K562 (cell line): ENCODE results near the gene ACTN1. TPM values are rescaled to one million over a fixed set of nuclear protein-coding genes. Genes with fewer than 3 reads are reported as not detected.

Experiments
- ATAC-seq: fragments of 200-7000 bp; cut with Tn5 transposase; 3 replicates; pipeline ENCODE4 v1.9.1; 2020; ENCODE audit warnings: moderate library complexity
- BruUV-seq: library from RNA; stranded (reverse); fragments of 400-500 nt; replicated peaks from 2 replicates; lab custom pipeline; 2021; lab: Mats Ljungman, UMichigan
- CTCF ChIA-PET: fragments of 300-600 bp; formaldehyde crosslinking; extraction: SDS; loops from one replicate; lab custom pipeline; 2021; ENCODE audit warnings: low intra/inter-chr PET ratio; lab: Yijun Ruan, JAX
- POLR2A ChIA-PET: fragments of 300-600, 350-650 bp; sonication (Branson Sonifier 250); formaldehyde crosslinking; extraction: SDS; loops from one replicate; lab custom pipeline; 2021; ENCODE audit warnings: antibody characterized with exemption, inconsistent platforms; lab: Yijun Ruan, JAX
- DNase-seq, 4 experiments: peaks; one replicate each; pipeline versions ENCODE4 v3.0.0 to v3.0.0-alpha.2; 2011 to 2018; ENCODE audit warnings: low spot score in 3 of 4, mixed read lengths in 3 of 4; ENCODE audit errors: extremely low read depth in 1 of 4
- FAIRE-seq: peaks from 2 replicates; lab custom pipeline; 2011; peaks lifted over from hg19 to GRCh38; lab: Jason Lieb, UNC
- H2AFZ ChIP-seq: 2 replicates; pipeline ENCODE4 v1.6.0; 2011; ENCODE audit warnings: low read depth, low read length, control low read depth, inconsistent platforms
- H3K27ac ChIP-seq: fragments of 200-600 bp; 3 replicates; pipeline ENCODE4 v1.8.0; 2011; ENCODE audit warnings: low read depth, mild to moderate bottlenecking, control low read depth, inconsistent platforms, low read length, moderate library complexity, mixed read lengths; ENCODE audit errors: extremely low read depth
- H3K27me3 ChIP-seq, 2 experiments: fragments of 300-600 bp in 1 of 2; 2 replicates in 1 of 2; 3 replicates in 1 of 2; pipeline versions ENCODE4 v1.6.0 to v1.8.0; 2011; ENCODE audit warnings: inconsistent platforms in 2 of 2, low read length in 2 of 2, mild to moderate bottlenecking in 1 of 2, mixed read lengths in 1 of 2, moderate library complexity in 1 of 2; ENCODE audit not compliant: control insufficient read depth in 2 of 2, insufficient read depth in 2 of 2
- H3K36me3 ChIP-seq: fragments of 300-600 bp; 3 replicates; pipeline ENCODE4 v1.8.0; 2011; ENCODE audit warnings: mild to moderate bottlenecking, low read length, inconsistent platforms; ENCODE audit not compliant: control insufficient read depth, insufficient read depth
- H3K4me1 ChIP-seq, 2 experiments: fragments of 200-600 bp in 1 of 2; replicated peaks in 1 of 2; 2 replicates in 1 of 2; 3 replicates in 1 of 2; pipeline versions ENCODE4 v1.5.1 to v1.8.0; 2011; ENCODE audit warnings: inconsistent platforms in 2 of 2, low read length in 2 of 2, mild to moderate bottlenecking in 1 of 2, mixed read lengths in 1 of 2, moderate library complexity in 1 of 2; ENCODE audit not compliant: control insufficient read depth in 2 of 2, insufficient read depth in 2 of 2
- H3K4me2 ChIP-seq: 2 replicates; pipeline ENCODE4 v1.6.1; 2011; ENCODE audit warnings: low read length, control low read depth, inconsistent platforms, mixed read lengths; ENCODE audit not compliant: insufficient read depth
- H3K4me3 ChIP-seq: fragments of 200-600 bp; sonication (generic), shearing (Covaris generic); 2 replicates; pipeline ENCODE4 v1.5.1; 2016; ENCODE audit warnings: control low read depth, inconsistent platforms
- H3K79me2 ChIP-seq: fragments of 200-600 bp; 3 replicates; pipeline ENCODE4 v1.8.0; 2011; ENCODE audit warnings: low read length, inconsistent platforms; ENCODE audit not compliant: control insufficient read depth, insufficient read depth
- H3K9ac ChIP-seq, 2 experiments: 2 replicates each; pipeline versions ENCODE4 v1.6.0 to v1.6.1; 2011; ENCODE audit warnings: low read depth in 2 of 2, low read length in 2 of 2, control low read depth in 1 of 2, inconsistent platforms in 1 of 2, mild to moderate bottlenecking in 1 of 2, mixed read lengths in 1 of 2; ENCODE audit not compliant: insufficient read depth in 1 of 2
- H3K9me1 ChIP-seq: one replicate; pipeline ENCODE4 v1.6.0; 2011; ENCODE audit warnings: inconsistent platforms, mild to moderate bottlenecking, low read length, moderate library complexity; ENCODE audit not compliant: control insufficient read depth, insufficient read depth
- H3K9me3 ChIP-seq: replicated peaks from 2 replicates; pipeline ENCODE4 v1.5.1; 2011; ENCODE audit warnings: low read depth, low read length, inconsistent platforms; ENCODE audit not compliant: control insufficient read depth, insufficient read depth
- H4K20me1 ChIP-seq: replicated peaks from 2 replicates; pipeline ENCODE4 v1.6.1; 2011; ENCODE audit warnings: low read length, inconsistent platforms, mixed read lengths; ENCODE audit not compliant: control insufficient read depth, insufficient read depth
- CHAMP1 ChIP-seq: fragments of 450-650 bp; IDR thresholded peaks from 2 replicates; pipeline ENCODE4 v1.6.1; 2016; ENCODE audit warnings: mild to moderate bottlenecking
- FOS ChIP-seq: IDR thresholded peaks from 3 replicates; pipeline ENCODE4 v1.6.1; 2011; ENCODE audit not compliant: insufficient read length; ENCODE audit errors: extremely low read depth
- FOXP1 ChIP-seq: sonication (generic); formaldehyde crosslinking; IDR thresholded peaks from 2 replicates; pipeline ENCODE4 v1.8.0; 2022; ENCODE audit warnings: mild to moderate bottlenecking, missing genetic modification reagents
- FOXP4 ChIP-seq: sonication (generic); formaldehyde crosslinking; IDR thresholded peaks from 2 replicates; pipeline ENCODE4 v1.8.0; 2022; ENCODE audit warnings: mild to moderate bottlenecking, missing genetic modification reagents, borderline replicate concordance
- GABPB2 ChIP-seq: fragments of 250-450 bp; sonication (Bioruptor Pico); conservative IDR thresholded peaks from 2 replicates; pipeline ENCODE4 v1.5.1; 2021; ENCODE audit warnings: mild to moderate bottlenecking
- HSF4 ChIP-seq: fragments of 250-450 bp; sonication (Bioruptor Pico); IDR thresholded peaks from 2 replicates; pipeline ENCODE4 v2.1.2; 2022; ENCODE audit warnings: mild to moderate bottlenecking, moderate library complexity, borderline replicate concordance
- MEF2D ChIP-seq: conservative IDR thresholded peaks from 2 replicates; pipeline ENCODE4 v1.6.1; 2016; ENCODE audit warnings: low read depth, missing genetic modification characterization, missing compliant biosample characterization
- NUFIP1 ChIP-seq: fragments of 450-650 bp; IDR thresholded peaks from 2 replicates; pipeline ENCODE4 v1.6.1; 2018; ENCODE audit not compliant: partially characterized antibody
- POLR2AphosphoS2 ChIP-seq: IDR thresholded peaks from 2 replicates; pipeline ENCODE4 v1.6.1; 2012; ENCODE audit warnings: low read length, improper control_type of control experiment
- RBM25 ChIP-seq: fragments of 200-400 bp; formaldehyde crosslinking; IDR thresholded peaks from 2 replicates; pipeline ENCODE4 v1.6.1; 2018; ENCODE audit warnings: low read length, low read depth, moderate library complexity; ENCODE audit not compliant: severe bottlenecking
- TBL1XR1 ChIP-seq, 2 experiments: IDR thresholded peaks; 2 replicates each; pipeline ENCODE4 v1.6.1; 2012; ENCODE audit warnings: improper control_type of control experiment in 2 of 2, low read length in 2 of 2, mild to moderate bottlenecking in 1 of 2
- TEAD4 ChIP-seq, 2 experiments: sonication (generic) in 1 of 2; formaldehyde crosslinking in 1 of 2; IDR thresholded peaks; 2 replicates each; pipeline versions ENCODE4 v1.6.1 to v1.8.0; 2012 to 2022; ENCODE audit warnings: borderline replicate concordance in 1 of 2, inconsistent platforms in 1 of 2, low read length in 1 of 2, mild to moderate bottlenecking in 1 of 2, missing genetic modification reagents in 1 of 2
- WHSC1 ChIP-seq: IDR thresholded peaks from one replicate; pipeline ENCODE4 v1.6.1; 2012; ENCODE audit warnings: low read length, control low read depth, inconsistent platforms
- ZBTB1 ChIP-seq: sonication (generic); formaldehyde crosslinking; IDR thresholded peaks from 2 replicates; pipeline ENCODE4 v1.8.1; 2023; ENCODE audit warnings: missing genetic modification reagents, low read depth, mild to moderate bottlenecking, borderline replicate concordance
- ZFP91 ChIP-seq: sonication (generic); formaldehyde crosslinking; IDR thresholded peaks from 2 replicates; pipeline ENCODE4 v1.8.0; 2022; ENCODE audit warnings: mild to moderate bottlenecking, missing genetic modification reagents
- ZNF134 ChIP-seq: fragments of 250-450 bp; sonication (Bioruptor Pico); conservative IDR thresholded peaks from 2 replicates; pipeline ENCODE4 v1.4.0; 2020
- ZNF3 ChIP-seq: fragments of 250-450 bp; sonication (Bioruptor Pico); IDR thresholded peaks from 2 replicates; pipeline ENCODE4 v1.5.0; 2021; ENCODE audit warnings: mild to moderate bottlenecking, moderate library complexity
- ZNF766 ChIP-seq: fragments of 200-800 bp; sonication (Bioruptor generic); conservative IDR thresholded peaks from 2 replicates; pipeline ENCODE4 v1.6.1; 2016; ENCODE audit warnings: missing genetic modification characterization, missing compliant biosample characterization
- WGBS: fragments of 100-300 bp; shearing (Covaris generic); methylation state at CpG from one replicate; pipeline ENCODE4 v1.1.6; 2016; ENCODE audit warnings: low coverage, mixed read lengths; ENCODE audit not compliant: insufficient coverage; ENCODE audit errors: missing lambda C conversion rate; 5-methylcytosine and 5-hydroxymethylcytosine counted together
- in situ Hi-C: fragments of 300-500 bp; cut with MboI; formaldehyde crosslinking; loops from 4 replicates; pipeline ENCODE4 v1.15.0; 2018; ENCODE audit warnings: inconsistent platforms, mixed read lengths
- intact Hi-C: fragments of 100-400 bp; cut with micrococcal nuclease; formaldehyde crosslinking; loops from 2 replicates; pipeline ENCODE4 v1.14.2; 2022
- polyA plus RNA-seq, 8 experiments: library from polyadenylated mRNA; depleted of rRNA in 4 of 8; stranded (reverse) in 5 of 8; unstranded in 3 of 8; fragments of >200 nt; fragmentation: Nextera tagmentation in 2 of 8; fragmentation: Illumina TruSeq in 1 of 8; extraction: Ambion mirVana in 2 of 8; extraction: Trizol in 1 of 8; gene quantifications; 2 replicates each; pipeline versions ENCODE4 v1.2.1 to v1.2.3, GENCODE V29; 2011 to 2014; ENCODE audit warnings: inconsistent platforms in 1 of 8, missing spikeins in 1 of 8
- total RNA-seq, 7 experiments: library from RNA; depleted of rRNA in 6 of 7; stranded (reverse); fragments of >200 nt in 6 of 7; fragmentation: Illumina TruSeq in 2 of 7; extraction: Trizol in 2 of 7; gene quantifications; 2 replicates each; pipeline versions ENCODE4 v1.2.1 to v1.2.3, GENCODE V29; 2011 to 2021; ENCODE audit warnings: low replicate concordance in 1 of 7

Gene ACTN1
- total and polyA plus RNA-seq, 9 of the 15 experiments (the other 6 are each of a cell fraction or from before 2014, with no cell fraction given), result 2.2 to 67.7 (median 34.5) TPM

- no peaks in the 10 kb centered on the region for H3K4me1 ChIP-seq
- no peak overlapping the region for H3K27ac ChIP-seq
- intact Hi-C loops, result no loop called here
- H3K79me2 ChIP-seq, result no peaks in the 10 kb centered on the region
- H3K36me3 ChIP-seq, result peaks cover 46% of the 10 kb centered on the region; the same call in 2 of the 3 replicates
- FAIRE-seq (no peak), ATAC-seq (no peak), DNase-seq (no peak)
- no TSS peak for BruUV-seq
- no peak overlapping the region for H3K9ac ChIP-seq
- peaks cover 4% of the 10 kb centered on the region for H3K9me1 ChIP-seq
- ChIA-PET CTCF (no interaction called here), POLR2A (no interaction called here)
- no peaks in the 10 kb centered on the region for H3K27me3 ChIP-seq
- H3K4me3 ChIP-seq, result no peak overlapping the region
- WGBS, result 83% methylated on average over 5 of the region's 6 CpGs
- no peaks in the 10 kb centered on the region for H4K20me1 ChIP-seq
- in situ Hi-C loops, result no loop called here
- no peak overlapping the region for H3K4me2 ChIP-seq
- H2AFZ ChIP-seq, result no peak overlapping the region
- H3K9me3 ChIP-seq, result peaks cover 4% of the 10 kb centered on the region; the same call in 1 of the 2 replicates
- TF ChIP-seq HSF4 (CRISPR knock-in tag), result no peak
- TF ChIP-seq RBM25, result no peak
- TF ChIP-seq TBL1XR1 (IDR thresholded peaks at IDR 0.05; ENCODE audit: low read length in 2 of 2), result no peak
- TF ChIP-seq CHAMP1, result no peak
- TF ChIP-seq WHSC1, result no peak
- no peak for TF ChIP-seq MEF2D (tag)
- no peak for TF ChIP-seq ZFP91 (CRISPR knock-in tag)
- TF ChIP-seq POLR2AphosphoS2, result no peak
- no peak for TF ChIP-seq TEAD4 (IDR thresholded peaks at IDR 0.05; ENCODE audit: low read length)
- no peak for TF ChIP-seq TEAD4 (CRISPR knock-in tag; IDR thresholded peaks at IDR 0.05; ENCODE audit: borderline replicate concordance)
- no peak for TF ChIP-seq GABPB2 (CRISPR knock-in tag)
- TF ChIP-seq FOXP1 (CRISPR knock-in tag), result no peak
- no peak for TF ChIP-seq FOS
- TF ChIP-seq ZNF134 (CRISPR knock-in tag), result no peak
- no peak for TF ChIP-seq ZNF766
- TF ChIP-seq ZNF3 (CRISPR knock-in tag), result no peak
- no peak for TF ChIP-seq NUFIP1
- TF ChIP-seq ZBTB1 (CRISPR knock-in tag), result no peak
- TF ChIP-seq FOXP4 (CRISPR knock-in tag), result no peak
Observed at GRCh38 chr14:68922201-68922621, 56.9 kb downstream of the ACTN1 start.
